ENCODE data around the gene BMPR1A. TPM values are rescaled to one million over a fixed set of nuclear protein-coding genes. Genes with fewer than 3 reads are reported as not detected.

BMPR1A gene
- total and polyA plus RNA-seq, 2 of the 4 experiments (the other 2 are of a cell fraction), result 15.9 to 93.7 TPM

GRCh38 chr10:86747796-86748581 is 8.4 kb upstream of the BMPR1A start:
- peak overlapping the region; percentile 80 for H3K4me2 ChIP-seq (ENCODE audit: low read depth, low read length)

More at GRCh38 chr10:86747796-86748581, 8.4 kb upstream of the BMPR1A start:
- H3K27ac ChIP-seq (ENCODE audit: insufficient read depth, low read length), result peak overlapping the region; percentile 72; the same call in 1 of the 2 replicates
- H3K36me3 ChIP-seq (ENCODE audit: control insufficient read depth, insufficient read depth, low read length), result no peaks in the 10 kb centered on the region
- dilution Hi-C loops (cut with HindIII; ENCODE audit: low sequenced_read_pairs, unreplicated experiment) (no loop called here), intact Hi-C loops (cut with micrococcal nuclease) (no loop called here), in situ Hi-C loops (cut with MboI; ENCODE audit: low sequenced_read_pairs) (no loop called here)
- TF ChIP-seq SMC3 (IDR thresholded peaks at IDR 0.05; ENCODE audit: low read depth, low read length) (no peak), BHLHE40 (IDR thresholded peaks at IDR 0.05; ENCODE audit: low read depth, low read length) (peak; percentile 90), USF2 (IDR thresholded peaks at IDR 0.05; ENCODE audit: low read depth, low read length) (peak; percentile 93)
- H3K4me3 ChIP-seq (ENCODE audit: insufficient read depth, low read depth, low read length), result no peak overlapping the region
- no peak overlapping the region; the same call in 1 of the 2 replicates for H3K23ac ChIP-seq (ENCODE audit: low read depth, low read length)
- no peak overlapping the region for H3K4ac ChIP-seq (ENCODE audit: low read depth, low read length)
- H4K8ac ChIP-seq (ENCODE audit: low read depth in 2 of 2, low read length in 2 of 2), result no peak overlapping the region
- peaks cover 4 to 19% of the 10 kb centered on the region in 2 experiments; a peak in 3 of 4 replicates for H3K79me1 ChIP-seq (ENCODE audit: low read depth in 1 of 2, low read length in 2 of 2)
- H3K9me3 ChIP-seq (ENCODE audit: control insufficient read depth, insufficient read depth, low read length), result no peaks in the 10 kb centered on the region
- H3K27me3 ChIP-seq (ENCODE audit: control insufficient read depth, insufficient read depth, low read length), result no peaks in the 10 kb centered on the region
- no peak overlapping the region for H2BK5ac ChIP-seq (ENCODE audit: low read depth, low read length, poor library complexity, severe bottlenecking)
- H3K14ac ChIP-seq (replicated peaks; ENCODE audit: low read depth, low read length), result no peak overlapping the region
- no peak overlapping the region for H3K56ac ChIP-seq (ENCODE audit: extremely low read depth, insufficient read depth, low read length)
- H2AK9ac ChIP-seq (replicated peaks; ENCODE audit: low read depth, low read length, poor library complexity), result no peak overlapping the region
- peaks cover 3% of the 10 kb centered on the region for H3K4me1 ChIP-seq (ENCODE audit: control insufficient read depth, insufficient read depth, low read length)
- peak; percentile 61 for DNase-seq
- peak overlapping the region; percentile 38; the same call in 1 of the 2 replicates for H4K91ac ChIP-seq (ENCODE audit: insufficient read depth, low read depth, low read length)
- H3K9me1 ChIP-seq (ENCODE audit: insufficient read depth, low read length), result peaks cover 13% of the 10 kb centered on the region
- ATAC-seq (ENCODE audit: low read depth), result peak; percentile 79
- no peak overlapping the region for H3K9ac ChIP-seq (ENCODE audit: low read depth, low read length)
- no TSS peak for BruUV-seq (replicated peaks)
- peak overlapping the region; percentile 52; the same call in 1 of the 2 replicates for H3K18ac ChIP-seq (ENCODE audit: low read depth, low read length)
- no peak overlapping the region for H2AK5ac ChIP-seq (ENCODE audit: low read depth, low read length)
- WGBS, 2 experiments (ENCODE audit: extremely low coverage in 2 of 2, insufficient read length in 1 of 2), result no CpG with 5 or more reads among the region's 7 CpGs
- no peak overlapping the region for H2BK15ac ChIP-seq (ENCODE audit: low read depth, low read length)
- no peak overlapping the region for H2BK120ac ChIP-seq (ENCODE audit: low read depth, low read length)
- CTCF ChIA-PET, result no interaction called here
- POLR2A ChIA-PET (ENCODE audit: unreplicated experiment), result no interaction called here
- H2AFZ ChIP-seq (replicated peaks; ENCODE audit: low read length, poor library complexity), result no peak overlapping the region
- H2BK20ac ChIP-seq (ENCODE audit: low read depth, low read length), result no peak overlapping the region
- peak overlapping the region; percentile 47; the same call in 1 of the 2 replicates for H4K5ac ChIP-seq (ENCODE audit: low read depth, low read length)
- no peaks in the 10 kb centered on the region for H4K20me1 ChIP-seq (ENCODE audit: insufficient read depth, low read length)
